HepG2 (cell line): ENCODE data around the gene BIVM. TPM values are rescaled to one million over a fixed set of nuclear protein-coding genes. Genes with fewer than 3 reads are reported as not detected.
A peak's percentile ranks its signal among the peaks of the same experiment; 100 is the strongest.

ENCODE experiments used
- FOXC1 ChIP-seq: sonication (generic); formaldehyde crosslinking; IDR thresholded peaks from 2 replicates; pipeline ENCODE4 v1.8.0; 2022; ENCODE audit warnings: mild to moderate bottlenecking, missing genetic modification reagents, borderline replicate concordance
- HOXA7 ChIP-seq: sonication (generic); formaldehyde crosslinking; IDR thresholded peaks from 2 replicates; pipeline ENCODE4 v1.8.1; 2022; ENCODE audit warnings: mild to moderate bottlenecking, missing genetic modification reagents, moderate library complexity
- KAT8 ChIP-seq: IDR thresholded peaks from 2 replicates; pipeline ENCODE4 v1.6.1; 2016; ENCODE audit warnings: missing genetic modification reagents, missing compliant biosample characterization
- KLF12 ChIP-seq: sonication (generic); formaldehyde crosslinking; IDR thresholded peaks from 2 replicates; pipeline ENCODE4 v1.4.0; 2020; ENCODE audit warnings: missing genetic modification reagents, borderline replicate concordance
- MEIS1 ChIP-seq: sonication (generic); formaldehyde crosslinking; IDR thresholded peaks from 2 replicates; pipeline ENCODE4 v1.9.0; 2021; ENCODE audit warnings: mild to moderate bottlenecking, missing genetic modification reagents, moderate library complexity, borderline replicate concordance
- NR2C2 ChIP-seq: sonication (generic); formaldehyde crosslinking; IDR thresholded peaks from 2 replicates; pipeline ENCODE4 v1.4.0; 2020; ENCODE audit warnings: missing genetic modification reagents, mild to moderate bottlenecking, moderate library complexity, borderline replicate concordance
- TCF7 ChIP-seq: sonication (generic); IDR thresholded peaks from 2 replicates; pipeline ENCODE4 v1.6.1; 2016; ENCODE audit warnings: antibody characterized with exemption, low read depth
- ZNF589 ChIP-seq: sonication (generic); formaldehyde crosslinking; conservative IDR thresholded peaks from 2 replicates; pipeline ENCODE4 v1.8.0; 2022; ENCODE audit warnings: mild to moderate bottlenecking, moderate library complexity, missing genetic modification reagents
- ZNF781 ChIP-seq: sonication (generic); formaldehyde crosslinking; IDR thresholded peaks from 2 replicates; pipeline ENCODE4 v1.5.1; 2020; ENCODE audit warnings: borderline replicate concordance, mild to moderate bottlenecking, missing genetic modification reagents; ENCODE audit errors: not compliant biosample characterization
- polyA plus RNA-seq, 8 experiments: library from polyadenylated mRNA; depleted of rRNA in 3 of 8; stranded (reverse) in 7 of 8; unstranded in 1 of 8; fragments of >200 nt; fragmentation: Illumina TruSeq in 4 of 8; extraction: Trizol in 4 of 8; gene quantifications; 2 replicates each; pipeline versions ENCODE4 v1.2.1 to v1.2.3, GENCODE V29; 2011 to 2016; ENCODE audit warnings: low read depth in 4 of 8, missing spikeins in 1 of 8, mixed read lengths in 1 of 8; ENCODE audit not compliant: insufficient read depth in 1 of 8
- total RNA-seq, 5 experiments: library from RNA; depleted of rRNA; stranded (reverse); fragments of >200 nt; fragmentation: Illumina TruSeq; extraction: Trizol; gene quantifications; 2 replicates each; pipeline ENCODE4 v1.2.3, GENCODE V29; 2016; ENCODE audit warnings: low read depth in 1 of 5
- TF ChIP-seq, protein P1 (sequence below): sonication (generic); formaldehyde crosslinking; IDR thresholded peaks from 2 replicates; pipeline ENCODE4 v1.4.0; 2020; ENCODE audit warnings: missing genetic modification reagents, borderline replicate concordance
- TF ChIP-seq, protein P2 (sequence below): sonication (generic); formaldehyde crosslinking; IDR thresholded peaks from 2 replicates; pipeline ENCODE4 v1.8.0; 2022; ENCODE audit warnings: missing genetic modification reagents, mild to moderate bottlenecking, borderline replicate concordance
- TF ChIP-seq, protein P3 (sequence below): sonication (generic); formaldehyde crosslinking; IDR thresholded peaks from 2 replicates; pipeline ENCODE4 v1.4.0; 2020; ENCODE audit warnings: missing genetic modification reagents, borderline replicate concordance
- TF ChIP-seq, protein P4 (sequence below): sonication (generic); formaldehyde crosslinking; IDR thresholded peaks from 2 replicates; pipeline ENCODE4 v1.9.0; 2022; ENCODE audit warnings: low read depth, missing genetic modification reagents
- TF ChIP-seq, protein P5 (sequence below): sonication (generic); formaldehyde crosslinking; IDR thresholded peaks from 2 replicates; pipeline ENCODE4 v1.8.0; 2022; ENCODE audit warnings: low read depth, missing genetic modification reagents

Gene BIVM
- total and polyA plus RNA-seq, 2 of the 13 experiments (the other 11 are each of a cell fraction or from before 2014, with no cell fraction given) = 10.4 to 15.8 TPM

DNA sequence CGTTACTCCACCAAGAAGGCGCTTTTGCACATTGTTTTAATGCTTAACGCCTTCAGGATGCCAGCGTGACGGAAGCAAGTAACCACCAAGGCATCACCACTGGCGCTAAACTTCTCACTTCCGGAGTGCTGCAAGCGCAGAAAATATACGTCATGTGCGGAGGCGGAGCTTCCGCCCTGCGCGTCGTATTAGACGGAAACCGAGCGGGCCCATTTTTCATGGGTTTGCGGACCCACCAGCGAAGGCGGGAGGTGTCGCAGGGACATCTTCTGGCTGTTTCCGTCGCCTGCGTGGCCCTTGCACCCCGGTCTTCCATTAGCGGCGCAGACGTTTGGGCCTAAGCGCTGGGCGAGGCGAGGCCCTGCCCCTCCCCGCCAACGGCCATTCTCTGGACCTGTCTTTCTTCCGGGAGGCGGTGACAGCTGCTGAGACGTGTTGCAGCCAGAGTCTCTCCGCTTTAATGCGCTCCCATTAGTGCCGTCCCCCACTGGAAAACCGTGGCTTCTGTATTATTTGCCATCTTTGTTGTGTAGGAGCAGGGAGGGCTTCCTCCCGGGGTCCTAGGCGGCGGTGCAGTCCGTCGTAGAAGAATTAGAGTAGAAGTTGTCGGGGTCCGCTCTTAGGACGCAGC lies 46.8 kb downstream of the BIVM start, which contains the start of gene ERCC5 (continued):
- TF ChIP-seq ZNF589 (CRISPR knock-in tag) = peak; percentile 46; the same call in 1 of the 2 replicates
- peak; percentile 98 for TF ChIP-seq FOXC1
- TF ChIP-seq, protein P1, sequence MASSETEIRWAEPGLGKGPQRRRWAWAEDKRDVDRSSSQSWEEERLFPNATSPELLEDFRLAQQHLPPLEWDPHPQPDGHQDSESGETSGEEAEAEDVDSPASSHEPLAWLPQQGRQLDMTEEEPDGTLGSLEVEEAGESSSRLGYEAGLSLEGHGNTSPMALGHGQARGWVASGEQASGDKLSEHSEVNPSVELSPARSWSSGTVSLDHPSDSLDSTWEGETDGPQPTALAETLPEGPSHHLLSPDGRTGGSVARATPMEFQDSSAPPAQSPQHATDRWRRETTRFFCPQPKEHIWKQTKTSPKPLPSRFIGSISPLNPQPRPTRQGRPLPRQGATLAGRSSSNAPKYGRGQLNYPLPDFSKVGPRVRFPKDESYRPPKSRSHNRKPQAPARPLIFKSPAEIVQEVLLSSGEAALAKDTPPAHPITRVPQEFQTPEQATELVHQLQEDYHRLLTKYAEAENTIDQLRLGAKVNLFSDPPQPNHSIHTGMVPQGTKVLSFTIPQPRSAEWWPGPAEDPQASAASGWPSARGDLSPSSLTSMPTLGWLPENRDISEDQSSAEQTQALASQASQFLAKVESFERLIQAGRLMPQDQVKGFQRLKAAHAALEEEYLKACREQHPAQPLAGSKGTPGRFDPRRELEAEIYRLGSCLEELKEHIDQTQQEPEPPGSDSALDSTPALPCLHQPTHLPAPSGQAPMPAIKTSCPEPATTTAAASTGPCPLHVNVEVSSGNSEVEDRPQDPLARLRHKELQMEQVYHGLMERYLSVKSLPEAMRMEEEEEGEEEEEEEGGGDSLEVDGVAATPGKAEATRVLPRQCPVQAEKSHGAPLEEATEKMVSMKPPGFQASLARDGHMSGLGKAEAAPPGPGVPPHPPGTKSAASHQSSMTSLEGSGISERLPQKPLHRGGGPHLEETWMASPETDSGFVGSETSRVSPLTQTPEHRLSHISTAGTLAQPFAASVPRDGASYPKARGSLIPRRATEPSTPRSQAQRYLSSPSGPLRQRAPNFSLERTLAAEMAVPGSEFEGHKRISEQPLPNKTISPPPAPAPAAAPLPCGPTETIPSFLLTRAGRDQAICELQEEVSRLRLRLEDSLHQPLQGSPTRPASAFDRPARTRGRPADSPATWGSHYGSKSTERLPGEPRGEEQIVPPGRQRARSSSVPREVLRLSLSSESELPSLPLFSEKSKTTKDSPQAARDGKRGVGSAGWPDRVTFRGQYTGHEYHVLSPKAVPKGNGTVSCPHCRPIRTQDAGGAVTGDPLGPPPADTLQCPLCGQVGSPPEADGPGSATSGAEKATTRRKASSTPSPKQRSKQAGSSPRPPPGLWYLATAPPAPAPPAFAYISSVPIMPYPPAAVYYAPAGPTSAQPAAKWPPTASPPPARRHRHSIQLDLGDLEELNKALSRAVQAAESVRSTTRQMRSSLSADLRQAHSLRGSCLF (CRISPR knock-in tag) = no peak
- TF ChIP-seq TCF7 = no peak
- TF ChIP-seq, protein P2, sequence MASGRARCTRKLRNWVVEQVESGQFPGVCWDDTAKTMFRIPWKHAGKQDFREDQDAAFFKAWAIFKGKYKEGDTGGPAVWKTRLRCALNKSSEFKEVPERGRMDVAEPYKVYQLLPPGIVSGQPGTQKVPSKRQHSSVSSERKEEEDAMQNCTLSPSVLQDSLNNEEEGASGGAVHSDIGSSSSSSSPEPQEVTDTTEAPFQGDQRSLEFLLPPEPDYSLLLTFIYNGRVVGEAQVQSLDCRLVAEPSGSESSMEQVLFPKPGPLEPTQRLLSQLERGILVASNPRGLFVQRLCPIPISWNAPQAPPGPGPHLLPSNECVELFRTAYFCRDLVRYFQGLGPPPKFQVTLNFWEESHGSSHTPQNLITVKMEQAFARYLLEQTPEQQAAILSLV (CRISPR knock-in tag) = no peak; the same call in 1 of the 2 replicates
- TF ChIP-seq, protein P3, sequence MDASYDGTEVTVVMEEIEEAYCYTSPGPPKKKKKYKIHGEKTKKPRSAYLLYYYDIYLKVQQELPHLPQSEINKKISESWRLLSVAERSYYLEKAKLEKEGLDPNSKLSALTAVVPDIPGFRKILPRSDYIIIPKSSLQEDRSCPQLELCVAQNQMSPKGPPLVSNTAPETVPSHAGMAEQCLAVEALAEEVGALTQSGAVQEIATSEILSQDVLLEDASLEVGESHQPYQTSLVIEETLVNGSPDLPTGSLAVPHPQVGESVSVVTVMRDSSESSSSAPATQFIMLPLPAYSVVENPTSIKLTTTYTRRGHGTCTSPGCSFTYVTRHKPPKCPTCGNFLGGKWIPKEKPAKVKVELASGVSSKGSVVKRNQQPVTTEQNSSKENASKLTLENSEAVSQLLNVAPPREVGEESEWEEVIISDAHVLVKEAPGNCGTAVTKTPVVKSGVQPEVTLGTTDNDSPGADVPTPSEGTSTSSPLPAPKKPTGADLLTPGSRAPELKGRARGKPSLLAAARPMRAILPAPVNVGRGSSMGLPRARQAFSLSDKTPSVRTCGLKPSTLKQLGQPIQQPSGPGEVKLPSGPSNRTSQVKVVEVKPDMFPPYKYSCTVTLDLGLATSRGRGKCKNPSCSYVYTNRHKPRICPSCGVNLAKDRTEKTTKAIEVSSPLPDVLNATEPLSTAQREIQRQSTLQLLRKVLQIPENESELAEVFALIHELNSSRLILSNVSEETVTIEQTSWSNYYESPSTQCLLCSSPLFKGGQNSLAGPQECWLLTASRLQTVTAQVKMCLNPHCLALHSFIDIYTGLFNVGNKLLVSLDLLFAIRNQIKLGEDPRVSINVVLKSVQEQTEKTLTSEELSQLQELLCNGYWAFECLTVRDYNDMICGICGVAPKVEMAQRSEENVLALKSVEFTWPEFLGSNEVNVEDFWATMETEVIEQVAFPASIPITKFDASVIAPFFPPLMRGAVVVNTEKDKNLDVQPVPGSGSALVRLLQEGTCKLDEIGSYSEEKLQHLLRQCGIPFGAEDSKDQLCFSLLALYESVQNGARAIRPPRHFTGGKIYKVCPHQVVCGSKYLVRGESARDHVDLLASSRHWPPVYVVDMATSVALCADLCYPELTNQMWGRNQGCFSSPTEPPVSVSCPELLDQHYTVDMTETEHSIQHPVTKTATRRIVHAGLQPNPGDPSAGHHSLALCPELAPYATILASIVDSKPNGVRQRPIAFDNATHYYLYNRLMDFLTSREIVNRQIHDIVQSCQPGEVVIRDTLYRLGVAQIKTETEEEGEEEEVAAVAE = peak; percentile 92; the same call in 1 of the 2 replicates
- peak; percentile 84 for TF ChIP-seq NR2C2 (CRISPR knock-in tag)
- no peak for TF ChIP-seq HOXA7
- peak; percentile 100 for TF ChIP-seq KAT8 (CRISPR knock-in tag)
- TF ChIP-seq ZNF781 = peak; percentile 71
- peak; percentile 79; the same call in 1 of the 2 replicates for TF ChIP-seq MEIS1 (CRISPR knock-in tag)
- TF ChIP-seq, protein P4, sequence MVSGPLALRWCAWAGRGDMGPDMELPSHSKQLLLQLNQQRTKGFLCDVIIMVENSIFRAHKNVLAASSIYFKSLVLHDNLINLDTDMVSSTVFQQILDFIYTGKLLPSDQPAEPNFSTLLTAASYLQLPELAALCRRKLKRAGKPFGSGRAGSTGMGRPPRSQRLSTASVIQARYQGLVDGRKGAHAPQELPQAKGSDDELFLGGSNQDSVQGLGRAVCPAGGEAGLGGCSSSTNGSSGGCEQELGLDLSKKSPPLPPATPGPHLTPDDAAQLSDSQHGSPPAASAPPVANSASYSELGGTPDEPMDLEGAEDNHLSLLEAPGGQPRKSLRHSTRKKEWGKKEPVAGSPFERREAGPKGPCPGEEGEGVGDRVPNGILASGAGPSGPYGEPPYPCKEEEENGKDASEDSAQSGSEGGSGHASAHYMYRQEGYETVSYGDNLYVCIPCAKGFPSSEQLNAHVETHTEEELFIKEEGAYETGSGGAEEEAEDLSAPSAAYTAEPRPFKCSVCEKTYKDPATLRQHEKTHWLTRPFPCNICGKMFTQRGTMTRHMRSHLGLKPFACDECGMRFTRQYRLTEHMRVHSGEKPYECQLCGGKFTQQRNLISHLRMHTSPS (CRISPR knock-in tag) = no peak
- TF ChIP-seq, protein P5, sequence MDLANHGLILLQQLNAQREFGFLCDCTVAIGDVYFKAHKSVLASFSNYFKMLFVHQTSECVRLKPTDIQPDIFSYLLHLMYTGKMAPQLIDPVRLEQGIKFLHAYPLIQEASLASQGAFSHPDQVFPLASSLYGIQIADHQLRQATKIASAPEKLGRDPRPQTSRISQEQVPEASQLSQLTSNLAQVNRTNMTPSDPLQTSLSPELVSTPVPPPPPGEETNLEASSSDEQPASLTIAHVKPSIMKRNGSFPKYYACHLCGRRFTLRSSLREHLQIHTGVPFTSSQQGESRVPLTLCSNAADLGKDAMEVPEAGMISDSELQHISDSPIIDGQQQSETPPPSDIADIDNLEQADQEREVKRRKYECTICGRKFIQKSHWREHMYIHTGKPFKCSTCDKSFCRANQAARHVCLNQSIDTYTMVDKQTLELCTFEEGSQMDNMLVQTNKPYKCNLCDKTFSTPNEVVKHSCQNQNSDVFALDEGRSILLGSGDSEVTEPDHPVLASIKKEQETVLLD (CRISPR knock-in tag) = peak; percentile 72
- TF ChIP-seq KLF12 (CRISPR knock-in tag) = peak; percentile 62; the same call in 1 of the 2 replicates
